Thoracic aorta (tissue), 2 donors: ENCODE data around the gene OGDH. TPM values are rescaled to one million over a fixed set of nuclear protein-coding genes. Genes with fewer than 3 reads are reported as not detected.

ENCODE experiments used
- ATAC-seq: fragments of 150-250 bp; one replicate; pipeline ENCODE4 v1.8.0; 2017; ENCODE audit warnings: low read depth; ENCODE audit not compliant: insufficient number of reproducible peaks, low FRiP score
- DNase-seq: peaks from one replicate; pipeline ENCODE4 v3.0.0-alpha.2; 2020; ENCODE audit warnings: low spot score
- H3K27ac ChIP-seq, 2 donors: fragments of 200-600 bp; sonication (generic); 1 replicate in 1 of 2; 2 replicates in 1 of 2; pipeline ENCODE4 v1.5.1; 2016; ENCODE audit warnings: mild to moderate bottlenecking in 2 of 2, moderate library complexity in 2 of 2
- H3K27me3 ChIP-seq: fragments of 200-600 bp; sonication (generic); replicated peaks from 2 replicates; pipeline ENCODE4 v1.6.0; 2016; ENCODE audit warnings: mild to moderate bottlenecking; ENCODE audit not compliant: insufficient read depth
- H3K36me3 ChIP-seq: fragments of 200-600 bp; sonication (generic); one replicate; pipeline ENCODE4 v1.5.1; 2016
- H3K4me1 ChIP-seq, 2 donors: fragments of 200-600 bp; sonication (generic); 1 replicate in 1 of 2; 2 replicates in 1 of 2; pipeline versions ENCODE4 v1.5.1 to v1.6.0; 2016; ENCODE audit warnings: low read depth in 2 of 2, mild to moderate bottlenecking in 1 of 2; ENCODE audit not compliant: control insufficient read depth in 1 of 2
- H3K4me3 ChIP-seq: fragments of 200-600 bp; sonication (generic); 2 replicates; pipeline ENCODE4 v1.5.1; 2016; ENCODE audit warnings: mild to moderate bottlenecking
- H3K9me3 ChIP-seq: fragments of 200-600 bp; sonication (generic); 2 replicates; pipeline ENCODE4 v1.5.1; 2016
- CTCF ChIP-seq: fragments of 200-600 bp; sonication (generic); IDR thresholded peaks from one replicate; pipeline ENCODE4 v1.5.1; 2019; ENCODE audit warnings: antibody characterized with exemption
- total RNA-seq, 2 donors: library from RNA; depleted of rRNA; stranded (reverse); fragments of >200 nt; gene quantifications; one replicate each; pipeline versions ENCODE4 v1.1.0 to v1.2.3, GENCODE V29; 2016

OGDH gene
- total RNA-seq, 2 donors from 2014 or later: 80.8 to 99.2 TPM

- Histone ChIP-seq H3K27me3 (no peaks in the 10 kb centered on the region), H3K4me1 (no peaks in the 10 kb centered on the region), H3K36me3 (peaks cover 37% of the 10 kb centered on the region), H3K4me3 (no peak overlapping the region), H3K27ac (no peak overlapping the region), H3K9me3 (no peaks in the 10 kb centered on the region)
- no peak for ATAC-seq
- DNase-seq: no peak
- TF ChIP-seq CTCF: no peak
Measured at GRCh38 chr7:44707558-44708230, 101.3 kb downstream of the OGDH start.

GRCh38 chr7:44709011-44709915, 102.8 kb downstream of the OGDH start:
- no peak for DNase-seq
- no peak overlapping the region for H3K27ac ChIP-seq
- H3K9me3 ChIP-seq: no peaks in the 10 kb centered on the region
- TF ChIP-seq CTCF: no peak
- no peaks in the 10 kb centered on the region for H3K27me3 ChIP-seq
- no peak overlapping the region for H3K4me3 ChIP-seq
- H3K4me1 ChIP-seq: no peaks in the 10 kb centered on the region
- H3K36me3 ChIP-seq: peaks cover 37% of the 10 kb centered on the region
- ATAC-seq: no peak

GRCh38 chr7:44709945-44710596, 103.6 kb downstream of the OGDH start:
- Histone ChIP-seq H3K4me3 (no peak overlapping the region), H3K27me3 (no peaks in the 10 kb centered on the region), H3K27ac (no peak overlapping the region), H3K36me3 (peaks cover 37% of the 10 kb centered on the region), H3K4me1 (no peaks in the 10 kb centered on the region), H3K9me3 (no peaks in the 10 kb centered on the region)
- DNase-seq: no peak
- no peak for ATAC-seq
- TF ChIP-seq CTCF: no peak

GRCh38 chr7:44711528-44711927, 105.1 kb downstream of the OGDH start:
- ATAC-seq (no peak), DNase-seq (no peak)
- no peak for TF ChIP-seq CTCF
- no peaks in the 10 kb centered on the region for H3K4me1 ChIP-seq
- H3K36me3 ChIP-seq: peaks cover 33% of the 10 kb centered on the region
- no peak overlapping the region for H3K4me3 ChIP-seq
- no peaks in the 10 kb centered on the region for H3K27me3 ChIP-seq
- no peaks in the 10 kb centered on the region for H3K9me3 ChIP-seq
- H3K27ac ChIP-seq: no peak overlapping the region

- H3K27ac ChIP-seq: no peak overlapping the region
- peaks cover 32% of the 10 kb centered on the region for H3K36me3 ChIP-seq
- H3K9me3 ChIP-seq: no peaks in the 10 kb centered on the region
- DNase-seq: no peak
- no peak for TF ChIP-seq CTCF
- H3K4me3 ChIP-seq: no peak overlapping the region
- no peak for ATAC-seq
- no peaks in the 10 kb centered on the region for H3K27me3 ChIP-seq
- no peaks in the 10 kb centered on the region for H3K4me1 ChIP-seq
Measured at GRCh38 chr7:44712012-44712411, 105.6 kb downstream of the OGDH start.
